Dendritic cell treated with granulocyte-macrophage colony-stimulating factor and Interleukin-4, amounts not matched to agents 40 ng/mL and 50 ng/mL, for 4 days (primary cell): ENCODE results near the gene MSLN.
"Not testable (repeated sequence)": the region's sequence is repeated elsewhere in the genome, so short reads cannot be mapped to it uniquely, and the experiment has no call there.

Source experiments
- H3K27ac Mint-ChIP-seq: one replicate; pipeline ENCODE4 v1.8.0; 2022; ENCODE audit warnings: mild to moderate bottlenecking, mixed read lengths
- H3K27me3 Mint-ChIP-seq: one replicate; pipeline ENCODE4 v1.8.0; 2022; ENCODE audit warnings: mild to moderate bottlenecking, mixed read lengths
- H3K36me3 Mint-ChIP-seq: one replicate; pipeline ENCODE4 v1.8.0; 2022; ENCODE audit warnings: low read depth, mixed read lengths
- H3K4me1 Mint-ChIP-seq: one replicate; pipeline ENCODE4 v1.8.0; 2022; ENCODE audit warnings: low read depth, mixed read lengths
- H3K4me3 Mint-ChIP-seq: one replicate; pipeline ENCODE4 v1.8.0; 2022; ENCODE audit warnings: mild to moderate bottlenecking, moderate library complexity, mixed read lengths
- H3K9me3 Mint-ChIP-seq: one replicate; pipeline ENCODE4 v1.8.0; 2022; ENCODE audit warnings: mixed read lengths
- intact Hi-C: fragments of 100-400 bp; cut with micrococcal nuclease; formaldehyde crosslinking; loops from one replicate; pipeline ENCODE4 v1.15.0; 2022

MSLN gene

GRCh38 chr16:736936-737481 lies 23.5 kb upstream of the MSLN start:
- Mint-ChIP-seq H3K9me3 (no peaks in the 10 kb centered on the region), H3K36me3 (peaks cover 78% of the 10 kb centered on the region), H3K27ac (no peak overlapping the region), H3K27me3 (no peaks in the 10 kb centered on the region), H3K4me1 (peaks cover 17% of the 10 kb centered on the region), H3K4me3 (no peak overlapping the region)
- intact Hi-C loops = no loop called here

DNA sequence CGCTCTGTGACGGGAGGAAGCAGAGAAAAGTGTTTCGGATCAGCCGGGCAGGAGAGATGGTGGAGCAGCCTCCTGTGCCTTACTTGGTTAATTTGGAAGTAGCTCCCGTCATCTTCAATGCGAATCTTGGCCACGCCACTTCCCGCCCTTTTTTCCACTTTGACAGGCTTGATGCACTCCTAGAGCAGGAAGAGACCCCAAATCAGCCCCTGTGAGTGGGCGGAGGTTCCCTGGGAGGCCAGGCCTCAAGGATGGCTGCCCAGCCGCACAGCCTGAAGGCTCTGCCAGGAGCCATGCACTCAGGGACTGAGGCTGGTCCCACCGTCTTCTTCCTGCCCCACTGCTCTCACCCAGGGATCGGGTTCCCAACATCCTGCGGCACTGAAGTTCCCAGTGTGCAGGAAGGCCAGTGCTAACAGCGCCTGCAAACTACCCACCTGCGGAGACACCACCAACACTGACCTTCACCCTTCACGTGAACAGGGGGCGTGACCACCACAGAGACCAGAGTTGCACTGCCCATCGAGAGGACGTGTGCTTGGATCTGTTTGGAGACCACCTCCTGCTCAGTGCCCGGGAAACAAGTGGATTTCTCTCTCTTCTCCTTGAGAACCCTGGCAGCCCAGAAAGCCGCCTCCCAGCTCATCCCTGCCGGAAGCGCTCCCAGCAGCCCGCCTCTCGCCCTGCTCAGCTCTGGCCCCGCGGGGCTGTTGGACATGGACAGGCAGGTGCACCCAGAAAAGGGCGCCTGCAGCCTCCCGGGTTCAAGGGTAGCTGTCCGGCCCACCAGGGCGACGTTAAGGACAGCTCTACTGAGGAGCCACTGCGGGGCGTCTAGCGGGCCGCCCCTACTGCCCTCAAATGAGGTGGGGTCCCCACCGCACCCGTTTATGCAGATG lies 20.7 kb upstream of the MSLN start:
- Mint-ChIP-seq H3K27ac (peak overlapping the region; percentile 77), H3K4me3 (peak overlapping the region; percentile 80), H3K27me3 (no peaks in the 10 kb centered on the region), H3K9me3 (no peaks in the 10 kb centered on the region), H3K36me3 (peaks cover 50% of the 10 kb centered on the region), H3K4me1 (peaks cover 17% of the 10 kb centered on the region)
- intact Hi-C loops = loop anchor here (1.0 kb wide), 1 partner anchor 29 kb away; no protein-coding TSS in a partner anchor

DNA sequence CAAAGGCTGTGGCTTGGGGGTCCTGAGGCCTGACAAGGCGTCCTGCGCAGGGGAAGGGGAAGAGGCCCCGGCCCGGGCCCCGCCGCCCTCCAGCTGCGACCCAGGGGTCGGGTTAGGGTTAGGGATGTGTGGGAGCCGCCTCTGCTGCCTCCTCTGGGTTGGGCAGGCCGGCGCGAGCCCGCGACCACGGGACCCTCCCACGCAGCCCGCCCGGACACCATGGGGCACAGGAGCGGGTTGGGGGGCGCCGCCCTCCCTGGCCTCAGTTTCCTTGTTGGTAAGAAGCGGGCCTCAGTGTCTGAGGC lies 20.1 kb upstream of the MSLN start:
- peak overlapping the region; percentile 77 for H3K27ac Mint-ChIP-seq
- peak overlapping the region; percentile 80 for H3K4me3 Mint-ChIP-seq
- peaks cover 17% of the 10 kb centered on the region for H3K4me1 Mint-ChIP-seq
- intact Hi-C loops = loop anchor here (1.0 kb wide), 1 partner anchor 29 kb away; no protein-coding TSS in a partner anchor
- peaks cover 44% of the 10 kb centered on the region for H3K36me3 Mint-ChIP-seq
- no peaks in the 10 kb centered on the region for H3K9me3 Mint-ChIP-seq
- no peaks in the 10 kb centered on the region for H3K27me3 Mint-ChIP-seq

DNA sequence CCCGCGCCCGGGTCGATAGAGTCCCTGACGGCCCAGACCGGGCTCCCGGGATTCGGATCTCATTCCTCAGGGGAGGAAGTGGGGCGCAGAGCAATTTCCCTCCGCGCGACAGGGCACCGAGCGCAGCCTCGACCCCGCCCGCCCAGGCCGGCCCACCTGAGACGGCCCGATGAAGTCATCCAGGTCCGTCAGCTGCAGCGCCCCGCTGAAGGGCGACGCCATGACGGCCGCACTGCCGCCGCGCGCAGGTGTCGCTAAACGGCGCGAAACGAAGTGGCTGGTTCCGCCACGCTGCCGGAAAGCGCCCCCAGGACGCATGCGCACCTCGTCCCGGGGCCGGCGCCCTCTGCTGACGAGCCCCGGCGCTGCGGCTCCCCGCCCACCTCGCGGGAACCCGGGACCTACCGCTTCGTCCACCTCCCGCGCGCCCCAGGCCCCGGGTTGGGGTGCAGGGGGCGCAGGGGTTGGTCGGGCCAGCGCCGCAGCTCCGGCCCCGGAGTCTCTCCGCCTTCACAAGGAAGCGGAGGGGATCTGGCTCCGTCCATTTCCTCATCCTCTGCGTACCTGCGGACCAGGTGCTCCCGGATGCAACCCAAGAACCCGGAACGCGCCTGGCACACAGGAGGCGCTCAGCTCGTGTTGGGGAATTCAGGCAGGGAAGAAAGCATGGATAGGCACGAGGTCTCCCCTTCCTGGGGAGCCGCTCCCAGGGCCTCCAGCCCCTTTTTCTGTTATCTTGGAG lies 19.6 kb upstream of the MSLN start, which contains the start of gene CIAO3:
Gene CIAO3, minus strand, starts transcription at position 234 of the 742 bp plus-strand sequence. Its CDS starts 12 bp downstream, at position 222.
- Mint-ChIP-seq H3K27me3 (no peaks in the 10 kb centered on the region), H3K27ac (peak within 1 kb of the TSS; percentile 77), H3K36me3 (peaks cover 39% of the 10 kb centered on the region), H3K4me1 (peaks cover 17% of the 10 kb centered on the region), H3K9me3 (no peaks in the 10 kb centered on the region), H3K4me3 (peak within 1 kb of the TSS; percentile 80)
- intact Hi-C loops = loop anchor here (1.0 kb wide), 1 partner anchor 30 kb away; no protein-coding TSS in a partner anchor

GRCh38 chr16:741986-742629 lies 18.4 kb upstream of the MSLN start:
- no peak overlapping the region for H3K27ac Mint-ChIP-seq
- H3K4me3 Mint-ChIP-seq = no peak overlapping the region
- H3K27me3 Mint-ChIP-seq = no peaks in the 10 kb centered on the region
- no peaks in the 10 kb centered on the region for H3K9me3 Mint-ChIP-seq
- H3K4me1 Mint-ChIP-seq = peaks cover 17% of the 10 kb centered on the region
- intact Hi-C loops = no loop called here
- peaks cover 27% of the 10 kb centered on the region for H3K36me3 Mint-ChIP-seq

DNA sequence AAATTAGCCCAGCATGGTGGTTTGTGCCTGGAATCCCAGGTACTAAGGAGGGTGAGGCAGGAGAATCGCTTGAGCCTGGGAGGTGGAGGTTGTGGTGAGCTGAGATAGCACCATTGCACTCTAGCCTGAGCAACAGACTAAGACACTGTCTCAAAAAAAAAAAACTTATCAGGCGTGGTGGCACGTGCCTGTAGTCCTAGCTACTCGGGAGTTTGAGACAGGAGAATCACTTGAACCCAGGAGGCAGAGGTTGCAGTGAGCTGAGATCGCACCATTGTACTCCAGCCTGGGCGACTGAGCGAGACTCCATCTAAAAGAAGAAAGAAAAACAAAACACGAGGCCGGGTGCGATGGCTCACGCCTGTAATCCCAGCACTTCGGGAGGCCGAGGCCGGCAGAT lies 17.6 kb upstream of the MSLN start:
- H3K4me3 Mint-ChIP-seq, H3K27me3 Mint-ChIP-seq, H3K27ac Mint-ChIP-seq, H3K9me3 Mint-ChIP-seq, intact Hi-C loops: not testable (repeated sequence)
- H3K36me3 Mint-ChIP-seq = peaks cover 19% of the 10 kb centered on the region
- H3K4me1 Mint-ChIP-seq = peaks cover 17% of the 10 kb centered on the region

- Mint-ChIP-seq H3K4me1 (peaks cover 17% of the 10 kb centered on the region), H3K27me3 (no peaks in the 10 kb centered on the region), H3K27ac (no peak overlapping the region), H3K9me3 (no peaks in the 10 kb centered on the region), H3K36me3 (peaks cover 9% of the 10 kb centered on the region), H3K4me3 (no peak overlapping the region)
- intact Hi-C loops = no loop called here
Observed at GRCh38 chr16:743794-744500, 16.6 kb upstream of the MSLN start.

DNA sequence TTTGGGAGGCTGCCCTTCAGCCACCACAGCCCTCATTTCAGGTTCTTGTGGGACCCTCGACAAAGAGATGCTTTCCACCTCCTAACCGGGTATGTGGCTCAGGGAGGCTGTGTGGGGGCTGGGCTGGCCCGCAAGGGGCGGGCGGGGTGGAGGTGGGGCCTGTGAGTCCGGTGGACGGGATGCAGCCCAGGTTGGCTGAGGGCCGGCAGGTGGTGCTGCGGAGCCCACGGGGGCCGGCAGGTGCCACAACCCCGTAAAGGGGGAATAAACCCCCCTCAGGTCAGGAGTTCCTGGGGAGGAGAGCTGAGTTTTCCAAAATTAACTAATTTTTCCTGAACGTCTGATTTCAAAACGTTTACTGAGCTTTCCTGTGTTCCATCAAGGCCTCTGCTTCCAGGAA lies 14.8 kb upstream of the MSLN start:
- no peak overlapping the region for H3K27ac Mint-ChIP-seq
- peaks cover 5% of the 10 kb centered on the region for H3K4me1 Mint-ChIP-seq
- H3K27me3 Mint-ChIP-seq = no peaks in the 10 kb centered on the region
- intact Hi-C loops = no loop called here
- H3K9me3 Mint-ChIP-seq = no peaks in the 10 kb centered on the region
- H3K4me3 Mint-ChIP-seq = no peak overlapping the region
- no peaks in the 10 kb centered on the region for H3K36me3 Mint-ChIP-seq

DNA sequence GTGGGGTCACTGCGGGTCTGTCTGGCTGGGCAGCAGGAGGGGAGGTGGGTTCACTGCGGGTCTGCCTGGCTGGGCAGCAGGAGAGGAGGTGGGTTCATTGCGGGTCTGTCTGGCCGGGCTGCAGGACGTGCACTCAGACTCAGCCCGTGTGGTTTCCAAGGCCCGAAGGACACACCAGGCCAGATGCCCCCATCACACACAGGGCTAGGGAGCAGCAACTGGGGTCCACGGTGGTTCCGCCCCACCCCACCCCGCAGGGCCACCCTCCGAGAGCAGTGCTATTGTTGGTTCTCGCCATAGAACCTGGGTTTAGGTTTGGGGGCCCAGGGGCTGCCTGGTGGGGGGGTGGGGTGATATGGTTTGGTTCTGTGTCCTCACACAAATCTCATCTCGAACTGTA lies 13.9 kb upstream of the MSLN start:
- Mint-ChIP-seq H3K27me3 (no peaks in the 10 kb centered on the region), H3K9me3 (no peaks in the 10 kb centered on the region), H3K4me3 (no peak overlapping the region), H3K4me1 (no peaks in the 10 kb centered on the region), H3K36me3 (no peaks in the 10 kb centered on the region), H3K27ac (no peak overlapping the region)
- intact Hi-C loops = no loop called here

- Mint-ChIP-seq H3K27me3 (peaks cover 6% of the 10 kb centered on the region), H3K9me3 (no peaks in the 10 kb centered on the region), H3K27ac (no peak overlapping the region), H3K36me3 (no peaks in the 10 kb centered on the region), H3K4me3 (no peak overlapping the region), H3K4me1 (peaks cover 9% of the 10 kb centered on the region)
- intact Hi-C loops = no loop called here
Observed at GRCh38 chr16:747978-748746, 12.4 kb upstream of the MSLN start.

- intact Hi-C loops = no loop called here
- no peak overlapping the region for H3K27ac Mint-ChIP-seq
- H3K4me1 Mint-ChIP-seq = peaks cover 9% of the 10 kb centered on the region
- no peaks in the 10 kb centered on the region for H3K36me3 Mint-ChIP-seq
- H3K4me3 Mint-ChIP-seq = no peak overlapping the region
- no peaks in the 10 kb centered on the region for H3K9me3 Mint-ChIP-seq
- peaks cover 6% of the 10 kb centered on the region for H3K27me3 Mint-ChIP-seq
Observed at GRCh38 chr16:749010-749409, 11.5 kb upstream of the MSLN start.

DNA sequence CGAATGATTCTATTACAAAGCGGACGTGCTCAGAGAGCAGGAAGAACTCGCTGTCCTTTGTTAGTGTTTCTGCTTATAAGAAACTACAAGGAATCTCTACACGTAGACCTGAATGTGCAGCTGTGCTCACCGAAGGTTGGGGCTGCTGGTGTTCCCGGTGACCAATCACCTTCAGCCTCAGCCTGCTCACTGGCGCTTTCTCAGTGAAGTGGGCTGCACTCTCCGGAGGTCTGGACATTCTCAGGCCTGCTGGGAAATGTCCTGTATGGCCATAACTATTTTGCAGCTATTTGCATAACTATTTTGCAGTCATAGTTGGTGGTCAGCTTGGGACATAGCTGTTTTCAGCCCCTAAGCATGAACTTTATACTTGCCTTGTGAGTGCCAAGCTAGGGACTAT lies 10.0 kb upstream of the MSLN start:
- Mint-ChIP-seq H3K4me3 (no peak overlapping the region), H3K27me3 (peaks cover 6% of the 10 kb centered on the region), H3K27ac (no peak overlapping the region), H3K9me3 (no peaks in the 10 kb centered on the region), H3K36me3 (no peaks in the 10 kb centered on the region), H3K4me1 (peaks cover 19% of the 10 kb centered on the region)
- intact Hi-C loops = no loop called here
